ENCODE results near the gene FAM117A.

DNA sequence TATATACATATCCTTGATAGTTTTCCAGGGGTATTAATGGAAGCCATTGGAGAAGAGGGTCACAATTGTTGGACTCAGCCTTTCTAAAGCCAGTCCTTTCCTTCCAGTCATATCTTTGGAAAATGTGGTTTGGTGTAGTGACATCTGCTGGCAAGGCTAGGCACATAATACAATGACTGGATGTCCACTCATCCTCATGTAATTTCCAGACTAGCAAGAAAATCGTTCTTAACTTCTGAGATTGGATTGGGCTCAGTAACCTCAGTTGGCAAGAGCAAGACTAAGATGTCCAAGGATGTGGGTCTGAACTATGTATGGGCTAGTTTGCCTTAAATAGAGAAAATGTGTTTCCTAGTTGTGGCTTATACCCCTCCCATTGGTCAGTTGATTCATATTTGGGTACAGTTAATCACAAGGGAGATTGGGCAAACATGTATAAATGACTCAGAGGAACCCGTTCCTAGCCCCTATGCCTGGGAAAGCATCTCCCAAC is 15.9 kb upstream of the FAM117A start:
- no peak for TF ChIP-seq POLR2A (IDR thresholded peaks at IDR 0.05)
- TF ChIP-seq, protein P1, sequence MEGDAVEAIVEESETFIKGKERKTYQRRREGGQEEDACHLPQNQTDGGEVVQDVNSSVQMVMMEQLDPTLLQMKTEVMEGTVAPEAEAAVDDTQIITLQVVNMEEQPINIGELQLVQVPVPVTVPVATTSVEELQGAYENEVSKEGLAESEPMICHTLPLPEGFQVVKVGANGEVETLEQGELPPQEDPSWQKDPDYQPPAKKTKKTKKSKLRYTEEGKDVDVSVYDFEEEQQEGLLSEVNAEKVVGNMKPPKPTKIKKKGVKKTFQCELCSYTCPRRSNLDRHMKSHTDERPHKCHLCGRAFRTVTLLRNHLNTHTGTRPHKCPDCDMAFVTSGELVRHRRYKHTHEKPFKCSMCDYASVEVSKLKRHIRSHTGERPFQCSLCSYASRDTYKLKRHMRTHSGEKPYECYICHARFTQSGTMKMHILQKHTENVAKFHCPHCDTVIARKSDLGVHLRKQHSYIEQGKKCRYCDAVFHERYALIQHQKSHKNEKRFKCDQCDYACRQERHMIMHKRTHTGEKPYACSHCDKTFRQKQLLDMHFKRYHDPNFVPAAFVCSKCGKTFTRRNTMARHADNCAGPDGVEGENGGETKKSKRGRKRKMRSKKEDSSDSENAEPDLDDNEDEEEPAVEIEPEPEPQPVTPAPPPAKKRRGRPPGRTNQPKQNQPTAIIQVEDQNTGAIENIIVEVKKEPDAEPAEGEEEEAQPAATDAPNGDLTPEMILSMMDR (IDR thresholded peaks at IDR 0.05), result peak in 2 of 3 experiments; percentile 39 to 49
